ENCODE results near the gene YAP1.
"Not testable (repeated sequence)": the region's sequence is repeated elsewhere in the genome, so short reads cannot be mapped to it uniquely, and the experiment has no call there.

The YAP1 gene

DNA sequence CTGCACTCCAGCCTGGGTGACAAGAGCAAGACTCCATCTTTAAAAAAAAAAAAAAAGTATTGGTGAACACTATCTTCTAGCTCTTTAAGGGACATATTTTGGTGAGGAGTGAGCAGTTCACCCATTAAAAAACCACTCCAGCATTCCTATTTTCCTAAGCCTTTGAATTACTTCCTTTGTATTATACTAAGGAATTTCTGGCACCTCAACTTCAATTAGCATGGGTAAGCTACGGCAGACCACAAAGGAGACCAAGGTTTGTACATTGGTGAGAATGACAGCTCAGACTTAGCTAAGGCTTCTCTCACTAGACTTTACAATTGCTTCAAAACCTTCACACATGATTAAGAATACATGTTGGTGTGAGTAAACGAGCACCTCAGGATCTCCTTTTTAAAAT, 150.0 kb downstream of the YAP1 start:
- no peak for DNase-seq (ENCODE audit: insufficient read length, low spot score)
- FAIRE-seq = no peak
- TF ChIP-seq, protein P1, sequence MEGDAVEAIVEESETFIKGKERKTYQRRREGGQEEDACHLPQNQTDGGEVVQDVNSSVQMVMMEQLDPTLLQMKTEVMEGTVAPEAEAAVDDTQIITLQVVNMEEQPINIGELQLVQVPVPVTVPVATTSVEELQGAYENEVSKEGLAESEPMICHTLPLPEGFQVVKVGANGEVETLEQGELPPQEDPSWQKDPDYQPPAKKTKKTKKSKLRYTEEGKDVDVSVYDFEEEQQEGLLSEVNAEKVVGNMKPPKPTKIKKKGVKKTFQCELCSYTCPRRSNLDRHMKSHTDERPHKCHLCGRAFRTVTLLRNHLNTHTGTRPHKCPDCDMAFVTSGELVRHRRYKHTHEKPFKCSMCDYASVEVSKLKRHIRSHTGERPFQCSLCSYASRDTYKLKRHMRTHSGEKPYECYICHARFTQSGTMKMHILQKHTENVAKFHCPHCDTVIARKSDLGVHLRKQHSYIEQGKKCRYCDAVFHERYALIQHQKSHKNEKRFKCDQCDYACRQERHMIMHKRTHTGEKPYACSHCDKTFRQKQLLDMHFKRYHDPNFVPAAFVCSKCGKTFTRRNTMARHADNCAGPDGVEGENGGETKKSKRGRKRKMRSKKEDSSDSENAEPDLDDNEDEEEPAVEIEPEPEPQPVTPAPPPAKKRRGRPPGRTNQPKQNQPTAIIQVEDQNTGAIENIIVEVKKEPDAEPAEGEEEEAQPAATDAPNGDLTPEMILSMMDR (IDR thresholded peaks at IDR 0.05; ENCODE audit: insufficient read depth, missing control alignments) = no peak

DNA sequence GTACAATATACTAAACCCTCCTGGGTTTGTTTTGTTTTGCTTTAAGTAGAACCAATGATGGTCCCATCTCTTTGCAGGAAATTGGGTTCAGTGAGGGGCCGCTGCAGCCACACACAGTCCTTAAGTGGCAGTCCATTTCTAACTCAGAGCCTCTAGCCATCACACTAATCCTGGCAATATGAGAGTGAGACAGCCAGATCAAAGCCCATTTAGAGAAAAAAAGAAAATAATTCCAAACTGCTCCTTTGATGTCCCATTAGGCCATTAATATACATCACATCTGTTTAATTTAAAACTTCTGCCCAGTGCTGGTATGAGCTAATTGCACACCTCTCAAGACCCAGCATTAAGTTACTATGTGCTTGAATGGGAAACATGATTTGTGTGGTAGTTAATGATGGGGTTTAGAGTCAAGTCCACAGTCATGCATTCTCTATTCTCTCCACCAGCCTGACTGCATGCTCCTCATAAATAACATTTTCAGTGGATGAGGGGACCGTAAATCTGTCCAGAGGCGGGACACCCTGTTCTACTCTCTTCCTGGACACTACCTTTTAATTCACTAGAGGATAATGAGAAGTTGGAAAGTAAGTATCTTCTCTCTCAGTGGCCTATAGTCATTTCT, 153.2 kb downstream of the YAP1 start:
- TF ChIP-seq, protein P1 (IDR thresholded peaks at IDR 0.05; ENCODE audit: insufficient read depth, missing control alignments) = no peak
- no peak for FAIRE-seq
- DNase-seq (ENCODE audit: insufficient read length, low spot score) = no peak

DNA sequence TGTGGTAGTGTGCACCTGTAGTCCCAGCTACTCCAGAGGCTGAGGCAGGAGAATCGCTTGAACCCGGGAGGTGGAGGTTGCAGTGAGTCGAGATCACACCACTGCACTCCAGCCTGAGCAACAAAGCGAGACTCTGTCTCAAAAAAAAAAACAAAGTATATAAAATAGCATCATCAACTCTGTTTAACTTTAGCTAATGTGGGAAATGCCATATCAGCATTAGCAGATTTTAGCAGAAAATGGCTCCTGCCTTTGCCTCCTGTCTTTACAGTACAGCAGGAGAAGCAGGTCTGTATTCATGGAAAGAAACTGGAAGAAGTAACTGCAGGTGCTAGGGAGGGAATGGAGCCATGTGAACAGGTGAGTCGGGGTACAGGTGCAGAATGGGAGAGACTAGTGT, 154.5 kb downstream of the YAP1 start:
- not testable (repeated sequence) for FAIRE-seq; DNase-seq (ENCODE audit: insufficient read length, low spot score)

DNA sequence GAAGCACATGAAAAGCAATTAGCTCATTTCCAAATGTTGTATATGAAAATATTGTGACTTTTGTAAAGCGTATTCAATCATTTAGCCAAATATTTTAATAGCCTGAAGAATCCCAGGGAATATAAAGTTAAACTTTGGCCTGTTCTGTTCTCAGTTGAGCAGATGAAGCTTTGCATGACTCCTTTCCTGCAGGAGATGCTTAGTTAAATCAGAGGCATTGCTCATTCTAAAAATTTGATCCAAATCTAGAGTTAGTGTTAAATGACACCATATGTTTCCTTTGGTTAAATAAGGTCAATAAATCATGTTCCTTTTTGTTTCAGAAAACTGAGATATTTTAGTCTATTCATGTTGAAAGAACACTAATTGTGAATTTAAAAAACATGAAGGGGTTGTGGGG, 155.9 kb downstream of the YAP1 start:
- FAIRE-seq (no peak), DNase-seq (ENCODE audit: insufficient read length, low spot score) (no peak)
- TF ChIP-seq, protein P1 (IDR thresholded peaks at IDR 0.05; ENCODE audit: insufficient read depth, missing control alignments) = no peak

DNA sequence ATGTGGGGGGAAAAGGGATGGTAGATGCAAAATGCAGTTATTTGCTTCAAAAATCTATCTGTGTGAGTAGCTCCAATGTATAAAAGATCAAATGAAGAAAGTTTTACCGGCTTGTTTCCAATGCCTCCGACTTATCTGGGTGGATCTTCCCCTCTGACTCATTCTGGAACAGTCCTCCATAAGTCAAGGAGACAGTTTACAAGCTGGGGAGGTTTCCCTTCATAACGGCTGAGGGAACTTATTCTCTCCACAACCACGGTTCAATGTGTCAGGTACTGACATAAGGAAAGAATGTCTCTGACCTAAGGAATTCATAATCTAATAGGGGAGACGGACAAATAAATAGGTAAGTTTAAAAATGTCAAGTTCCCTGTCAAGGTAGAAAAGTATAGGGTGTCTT, 157.4 kb downstream of the YAP1 start:
- TF ChIP-seq, protein P1 (IDR thresholded peaks at IDR 0.05; ENCODE audit: insufficient read depth, missing control alignments) = no peak
- DNase-seq (ENCODE audit: insufficient read length, low spot score) (no peak), FAIRE-seq (no peak)

DNA sequence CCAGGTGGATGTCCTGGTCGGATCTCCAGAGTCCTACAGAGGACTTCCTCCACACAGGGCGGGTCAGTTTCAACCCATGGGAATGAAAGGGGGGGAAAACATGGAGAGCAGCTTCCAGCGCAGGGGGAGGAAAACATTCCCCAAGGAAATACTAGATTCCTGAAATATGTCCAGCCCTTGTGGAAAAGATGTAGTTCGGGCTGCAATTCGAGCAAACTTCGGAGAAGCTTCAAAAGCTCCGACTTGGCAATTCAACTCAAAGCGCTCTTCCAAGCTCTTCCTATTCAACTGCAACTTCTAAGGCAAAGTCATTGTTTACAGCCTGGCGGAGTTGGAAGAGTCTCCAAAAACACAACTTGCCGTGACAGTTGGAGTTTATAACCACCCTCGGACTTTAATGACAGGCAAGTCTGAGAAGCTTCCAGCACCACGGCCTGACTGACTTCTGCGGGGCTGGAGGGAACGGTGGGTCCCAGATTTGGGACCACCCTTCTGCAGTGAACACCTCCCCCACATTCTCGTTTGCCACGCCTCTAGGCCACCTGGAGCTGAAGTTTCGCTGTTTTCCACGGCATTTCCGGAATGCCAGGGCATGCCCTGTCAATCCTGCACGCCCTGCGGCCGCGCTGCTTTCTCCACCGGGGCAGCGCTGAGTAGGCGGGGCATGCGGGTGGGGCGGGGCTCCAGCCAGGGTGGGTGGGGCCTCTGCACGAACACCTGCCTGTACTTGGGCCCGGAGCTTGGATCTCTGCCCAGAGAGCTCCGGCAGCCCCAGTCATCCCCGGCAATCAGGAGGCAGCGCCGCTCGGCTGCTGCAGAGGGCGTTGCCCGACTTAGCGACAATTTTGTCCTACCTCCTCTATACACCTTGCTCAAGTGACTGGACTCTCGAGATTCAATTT, 158.1 kb downstream of the YAP1 start:
- DNase-seq (ENCODE audit: insufficient read length, low spot score) = no peak
- TF ChIP-seq, protein P1 (IDR thresholded peaks at IDR 0.05; ENCODE audit: insufficient read depth, missing control alignments) = no peak
- no peak for FAIRE-seq

DNA sequence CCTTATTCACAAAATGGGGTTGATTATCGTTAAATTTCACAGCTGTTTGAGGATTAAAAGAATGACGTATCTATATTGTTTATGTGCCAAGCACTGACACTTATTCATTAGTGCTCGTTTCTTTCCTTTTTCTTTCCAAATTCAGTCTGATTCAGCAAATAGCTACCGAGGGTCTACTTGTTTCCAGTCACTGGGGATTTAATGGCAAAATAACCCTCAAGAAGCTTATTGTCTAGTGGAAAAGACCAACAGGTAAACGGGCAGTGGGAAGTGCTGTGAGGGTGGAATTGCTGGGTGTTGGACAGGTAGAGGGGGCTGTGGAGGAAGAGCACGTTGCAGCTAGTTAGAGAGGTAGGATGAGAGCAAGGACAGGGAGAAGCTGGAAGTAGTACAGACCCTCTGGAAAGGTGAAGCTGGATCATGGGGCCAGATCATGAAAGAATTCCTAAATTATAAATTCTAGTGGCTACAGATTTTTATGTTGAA, 158.8 kb downstream of the YAP1 start:
- TF ChIP-seq, protein P1 (IDR thresholded peaks at IDR 0.05; ENCODE audit: insufficient read depth, missing control alignments) = no peak
- DNase-seq (ENCODE audit: insufficient read length, low spot score) (no peak), FAIRE-seq (no peak)
